GM10266 (cell line): ENCODE data around the gene DNALI1.
"Not testable (repeated sequence)": the region's sequence is repeated elsewhere in the genome, so short reads cannot be mapped to it uniquely, and the experiment has no call there.

Source experiments
- DNase-seq: peaks from one replicate; pipeline ENCODE4 v3.0.0; 2012; ENCODE audit errors: extremely low spot score
- CTCF ChIP-seq: IDR thresholded peaks from 2 replicates; pipeline ENCODE4 v1.5.1; 2012; ENCODE audit warnings: mild to moderate bottlenecking, low read depth; ENCODE audit not compliant: control insufficient read depth, insufficient read depth; ENCODE audit errors: missing control alignments

DNALI1 gene

GRCh38 chr1:37545019-37545418, 11.7 kb upstream of the DNALI1 start:
- no peak for DNase-seq
- no peak for TF ChIP-seq CTCF

GRCh38 chr1:37549341-37549740, 7.4 kb upstream of the DNALI1 start:
- DNase-seq = no peak
- TF ChIP-seq CTCF = no peak

GRCh38 chr1:37553598-37553926, 3.2 kb upstream of the DNALI1 start:
- DNase-seq = no peak
- TF ChIP-seq CTCF = no peak

- DNase-seq = peak; percentile 97
- no peak for TF ChIP-seq CTCF
Observed at GRCh38 chr1:37553927-37554808, 2.6 kb upstream of the DNALI1 start, which contains the start of gene SNIP1. TSS of gene SNIP1 (minus strand) at chr1:37554293. CDS start at chr1:37554229, 64 bp downstream.

- no peak for TF ChIP-seq CTCF
- DNase-seq = no peak
Observed at GRCh38 chr1:37557402-37557801, 662 bp downstream of the DNALI1 start.

- no peak for DNase-seq
- no peak for TF ChIP-seq CTCF
Observed at GRCh38 chr1:37558411-37558810, 1.7 kb downstream of the DNALI1 start.

GRCh38 chr1:37559080-37559479, 2.3 kb downstream of the DNALI1 start:
- TF ChIP-seq CTCF = no peak
- DNase-seq = no peak

- DNase-seq = not testable (repeated sequence)
Observed at GRCh38 chr1:37559957-37560379, 3.2 kb downstream of the DNALI1 start.
